Midbrain (tissue), 1 donor: ENCODE measurements around the gene MAP4.
"Not testable (repeated sequence)": the region's sequence is repeated elsewhere in the genome, so short reads cannot be mapped to it uniquely, and the experiment has no call there.

Source experiments
- DNase-seq: peaks from one replicate; lab custom pipeline; 2025; lab: John Stamatoyannopoulos, UW

MAP4 gene

DNA sequence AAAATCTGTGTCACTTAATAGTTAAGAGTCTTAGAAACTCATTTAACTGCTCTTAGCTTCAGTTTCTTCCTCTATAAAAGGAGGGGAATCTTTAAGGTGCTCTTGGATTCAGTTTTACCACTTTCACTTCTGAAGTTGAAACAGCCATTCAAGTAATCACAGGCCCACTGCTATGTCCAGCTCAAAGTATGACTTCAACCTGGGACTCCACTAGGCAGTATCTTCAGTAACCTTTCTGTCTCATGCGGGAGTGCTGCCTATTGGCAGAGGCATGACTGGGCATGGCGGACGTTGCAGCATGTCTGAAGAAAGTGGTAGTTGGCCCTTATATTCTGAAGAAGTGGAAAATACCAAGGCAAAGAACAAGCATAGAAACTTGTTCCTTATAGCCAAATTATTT lies 121.0 kb downstream of the MAP4 start:
- DNase-seq, result no peak

DNA sequence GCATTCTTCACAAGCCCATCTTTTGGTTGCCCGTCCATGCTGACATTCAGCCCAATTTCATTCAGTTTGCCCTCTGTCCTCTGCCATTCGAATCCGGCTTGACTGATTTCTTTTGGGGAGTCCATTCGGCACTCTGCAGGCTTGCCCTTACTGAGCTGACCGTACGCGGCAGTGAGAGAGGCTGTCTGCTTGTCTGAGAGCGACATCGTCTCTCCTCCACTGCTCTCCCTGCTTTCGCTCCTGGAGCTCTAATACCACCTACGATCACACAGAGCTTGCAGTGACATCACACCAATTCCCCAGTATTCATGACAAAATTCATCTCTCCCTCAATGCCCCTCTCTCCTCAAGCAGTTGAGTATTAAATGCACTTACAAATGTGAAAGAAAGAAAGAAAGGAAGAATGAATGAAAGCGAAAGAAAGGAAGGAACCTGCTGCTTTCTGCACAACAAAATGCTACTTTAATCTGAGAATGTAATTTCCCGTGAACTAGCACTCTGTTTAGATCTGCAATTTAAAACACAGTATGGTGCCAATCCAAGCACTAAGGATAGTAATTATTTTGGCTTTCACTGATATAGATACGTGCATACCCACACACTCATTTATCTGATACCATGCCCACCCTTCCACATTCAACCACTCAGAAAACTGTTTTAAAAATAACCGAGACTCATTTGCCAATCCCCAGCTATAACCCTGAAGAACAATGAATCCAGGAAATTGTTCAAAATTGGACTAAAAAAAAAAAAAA lies 123.8 kb downstream of the MAP4 start:
- DNase-seq, result peak; percentile 43

DNA sequence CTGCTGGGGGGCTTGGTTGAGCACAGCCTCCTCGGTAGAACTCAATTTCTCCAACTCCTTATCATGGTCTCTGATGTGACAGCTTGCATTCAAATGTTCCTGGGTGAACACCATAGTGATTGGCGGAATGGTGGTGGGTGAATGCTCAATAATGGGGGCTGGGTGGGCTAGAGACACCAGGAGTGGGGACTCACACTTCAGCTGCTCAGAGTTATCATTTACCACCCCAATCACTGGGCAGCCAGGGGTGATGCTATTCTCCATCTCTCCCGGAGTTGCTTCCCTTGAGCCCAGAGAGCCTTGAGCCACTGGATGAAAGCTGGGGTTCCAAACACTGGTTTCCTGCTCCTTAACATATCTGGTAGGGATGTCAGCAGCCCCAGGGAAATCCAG lies 124.6 kb downstream of the MAP4 start:
- DNase-seq, result no peak

DNA sequence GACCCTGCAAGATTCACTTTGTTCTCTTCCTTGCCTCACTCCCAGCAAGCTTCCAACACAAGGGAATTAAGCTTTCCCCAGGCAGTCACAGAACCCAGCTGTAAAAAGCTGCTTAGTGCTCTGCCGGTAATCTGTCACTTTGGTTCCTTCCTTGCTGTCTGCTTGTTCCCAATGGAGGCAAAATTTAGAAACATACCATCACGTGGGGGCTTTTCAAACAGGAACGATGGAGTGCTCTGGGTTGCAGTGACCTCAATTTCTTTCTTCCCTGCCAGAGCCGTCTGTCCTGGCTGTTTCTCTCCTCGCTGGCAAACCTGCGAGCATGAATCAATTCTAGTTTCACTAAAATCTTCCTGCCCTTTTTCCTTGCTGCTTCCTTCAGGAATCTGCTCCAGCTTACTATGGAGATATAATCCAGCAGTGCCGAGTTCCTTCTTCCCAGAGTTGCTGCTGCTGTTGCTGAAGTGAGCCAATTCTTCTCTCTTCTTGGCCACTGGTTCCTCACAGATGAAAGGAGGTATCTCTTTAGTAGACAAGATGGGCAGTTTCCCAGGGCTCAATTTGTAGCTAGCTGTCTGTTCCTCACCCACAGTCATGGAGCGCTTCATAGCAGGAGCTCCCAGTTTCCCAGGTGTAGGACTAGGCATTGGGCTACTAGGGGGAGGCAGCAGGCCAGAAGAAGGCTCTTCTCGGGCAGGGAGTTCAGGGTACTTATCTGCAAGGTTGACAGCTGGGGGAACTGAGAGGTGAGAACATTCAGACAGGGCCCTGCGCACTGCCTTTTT lies 125.2 kb downstream of the MAP4 start:
- DNase-seq, result peak; percentile 72

DNA sequence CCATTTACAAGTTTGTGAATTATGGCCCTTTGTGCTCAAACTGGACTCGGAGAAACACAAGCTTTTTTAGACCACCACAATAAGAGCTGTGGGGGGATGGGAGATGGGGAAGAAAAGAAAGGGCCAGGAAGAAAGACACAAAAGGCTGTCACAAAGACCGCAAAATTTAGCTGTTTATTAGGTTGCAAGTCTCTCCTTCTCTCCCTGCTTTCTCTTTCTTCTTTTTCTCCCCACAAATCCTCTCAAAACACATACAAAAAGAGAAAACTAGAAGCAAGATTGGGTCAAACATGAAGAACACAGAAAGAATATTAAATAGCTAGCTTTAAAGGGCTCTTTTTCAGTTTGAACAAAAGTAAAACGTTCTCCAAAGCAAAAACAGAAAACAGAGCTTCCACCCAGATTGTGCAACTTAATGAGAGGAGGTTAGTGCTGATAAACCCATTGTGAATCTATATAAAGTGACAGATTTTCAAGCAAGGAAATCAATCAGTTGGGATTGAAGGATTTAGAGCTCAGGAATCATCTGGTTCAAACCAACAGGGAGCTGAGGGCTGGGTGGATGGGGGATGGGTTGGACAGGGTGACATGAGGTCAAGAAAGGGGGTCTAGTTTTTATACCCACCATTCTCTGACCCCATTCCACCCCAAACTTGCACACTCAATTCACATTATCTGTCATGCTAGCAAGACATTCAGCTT lies 125.9 kb downstream of the MAP4 start:
- peak; percentile 51 for DNase-seq

DNA sequence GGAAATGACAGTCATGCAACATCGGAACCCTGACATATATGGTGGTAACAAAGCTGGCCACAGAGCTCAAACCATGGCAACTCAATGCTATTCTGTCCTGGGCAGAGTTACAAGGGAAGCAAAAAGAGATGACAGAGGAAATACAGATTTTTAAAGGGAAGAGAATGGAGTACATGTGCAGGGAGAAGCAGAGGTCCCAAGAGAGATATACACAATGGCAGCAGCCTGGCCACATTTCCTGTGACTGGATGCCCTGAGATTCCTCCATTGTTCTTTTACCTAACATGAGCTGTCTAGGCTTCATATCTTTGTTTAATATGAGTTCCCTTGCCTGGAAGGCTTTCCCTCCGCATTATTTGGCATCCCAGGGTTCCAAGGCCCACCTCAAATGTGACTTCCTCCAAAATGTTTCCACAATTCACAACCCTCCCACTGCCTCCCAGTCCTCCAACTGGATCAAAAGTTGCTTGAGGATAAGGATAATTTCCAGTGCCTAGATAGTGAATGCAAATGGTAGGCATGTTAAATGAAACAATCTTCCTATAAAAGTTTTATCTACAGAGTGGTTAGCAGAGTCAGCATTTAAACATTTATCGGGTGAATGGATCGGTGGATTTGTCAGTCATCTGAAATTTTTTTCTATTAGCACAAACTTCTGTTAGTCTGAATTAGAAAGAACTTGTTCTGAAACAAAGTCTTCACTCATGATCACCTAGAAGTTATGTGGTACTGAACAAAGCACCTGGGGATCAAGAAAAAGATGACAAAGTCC lies 127.0 kb downstream of the MAP4 start:
- no peak for DNase-seq

DNA sequence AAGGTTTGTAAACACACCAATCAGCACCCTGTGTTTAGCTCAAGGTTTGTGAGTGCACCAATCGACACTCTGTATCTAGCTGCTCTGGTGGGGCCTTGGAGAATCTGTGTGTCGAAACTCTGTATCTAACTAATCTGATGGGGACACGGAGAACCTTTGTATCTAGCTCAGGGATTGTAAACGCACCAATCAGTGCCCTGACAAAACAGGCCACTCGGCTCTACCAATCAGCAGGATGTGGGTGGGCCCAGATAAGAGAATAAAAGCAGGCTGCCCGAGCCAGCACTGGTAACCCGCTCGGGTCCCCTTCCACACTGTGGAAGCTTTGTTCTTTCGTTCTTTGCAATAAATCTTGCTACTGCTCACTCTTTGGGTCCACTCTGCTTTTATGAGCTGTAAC lies 128.2 kb downstream of the MAP4 start:
- not testable (repeated sequence) for DNase-seq

DNA sequence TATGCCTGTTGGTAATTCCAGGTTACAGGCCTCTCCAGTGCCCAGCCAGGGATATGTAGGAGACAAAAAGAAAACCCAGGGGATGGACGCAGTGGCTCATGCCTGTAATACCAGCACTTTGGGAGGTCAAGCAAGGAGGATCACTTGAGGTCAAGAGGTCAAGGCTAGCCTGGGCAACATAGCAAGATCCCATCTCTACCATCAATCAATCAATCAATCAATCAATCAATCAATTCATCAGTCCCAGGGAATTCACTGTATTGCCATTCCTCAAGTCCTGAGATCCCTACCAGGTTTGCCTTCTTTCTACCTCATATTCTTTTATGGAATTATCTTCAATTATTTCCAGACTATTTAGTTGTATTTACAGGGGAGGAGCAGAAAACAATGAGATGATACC lies 131.0 kb downstream of the MAP4 start:
- no peak for DNase-seq

DNA sequence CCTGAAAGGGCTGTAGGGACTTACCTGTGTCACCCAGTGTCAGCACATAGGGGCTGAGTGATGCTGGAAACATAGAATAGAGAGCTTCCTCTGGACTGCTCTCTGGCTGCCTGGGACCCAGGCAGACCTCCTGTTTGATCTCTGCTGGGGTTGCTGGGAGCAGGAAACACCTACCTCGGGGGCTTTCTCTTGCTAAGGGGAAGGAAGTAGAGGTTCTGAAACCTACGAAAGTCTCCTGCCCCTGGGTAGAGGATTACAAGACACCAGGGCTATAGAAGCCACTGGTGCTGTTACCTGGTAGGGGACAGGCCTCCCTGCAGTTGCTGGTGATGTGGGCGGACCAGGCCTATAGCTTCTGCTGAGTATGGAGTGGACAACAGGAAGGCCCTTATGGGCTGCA lies 131.6 kb downstream of the MAP4 start:
- DNase-seq, result no peak

DNA sequence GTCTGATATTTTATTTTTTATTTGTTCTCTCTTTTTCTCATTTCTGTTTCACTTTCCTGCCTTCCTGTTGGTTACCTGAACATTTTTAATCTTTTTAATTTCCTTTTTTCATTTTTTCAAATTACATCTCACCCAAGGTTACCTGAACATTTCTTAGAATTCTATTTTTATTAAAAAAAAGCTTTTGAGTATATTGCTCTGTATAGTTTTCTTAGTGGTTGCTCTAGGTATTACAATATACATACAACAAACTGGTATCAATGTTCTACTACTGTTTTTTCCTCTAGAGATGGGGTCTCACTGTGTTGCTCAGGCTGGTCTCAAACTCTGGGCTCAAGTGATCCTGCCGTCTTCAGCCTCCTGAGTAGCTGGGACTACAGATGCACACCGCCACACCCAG lies 133.9 kb downstream of the MAP4 start:
- DNase-seq, result no peak

DNA sequence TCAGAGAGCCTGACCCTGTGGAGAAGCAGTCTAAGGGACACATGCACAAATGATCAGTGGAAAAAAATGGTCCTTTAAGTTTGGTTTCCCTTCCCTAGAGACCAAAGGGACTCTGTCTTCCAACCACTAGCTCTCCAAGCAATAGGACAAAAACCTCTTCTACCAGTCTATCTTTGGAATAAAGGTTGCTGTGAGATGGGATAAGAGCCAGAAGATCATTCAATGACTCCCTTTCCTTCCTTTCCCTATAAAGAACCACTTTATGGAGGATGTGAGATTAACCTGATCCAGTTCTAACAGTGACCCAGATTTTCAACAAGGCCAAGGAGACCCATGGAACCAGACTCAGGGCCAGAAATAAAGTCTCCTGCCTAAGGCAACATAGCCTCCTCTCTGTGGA lies 138.5 kb downstream of the MAP4 start:
- no peak for DNase-seq

DNA sequence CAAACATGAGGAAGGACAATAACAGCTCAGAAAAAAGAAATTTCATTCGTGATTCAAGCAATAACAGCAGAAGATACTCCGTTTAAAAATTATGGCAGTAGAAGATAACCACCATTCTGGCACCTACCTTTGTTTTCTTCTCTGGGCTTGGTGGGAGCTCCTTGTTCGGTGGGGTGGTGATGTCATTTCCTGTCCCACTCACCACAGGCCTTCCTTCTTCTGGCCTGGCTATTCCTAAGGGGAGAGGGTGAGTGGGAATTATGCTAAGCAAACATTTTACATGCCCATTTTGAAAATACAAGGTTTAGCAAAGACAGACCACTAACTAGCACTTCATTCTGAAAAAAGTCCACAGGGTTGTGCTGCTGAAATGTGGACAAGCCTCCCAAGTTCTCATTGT lies 138.9 kb downstream of the MAP4 start:
- DNase-seq, result no peak

DNA sequence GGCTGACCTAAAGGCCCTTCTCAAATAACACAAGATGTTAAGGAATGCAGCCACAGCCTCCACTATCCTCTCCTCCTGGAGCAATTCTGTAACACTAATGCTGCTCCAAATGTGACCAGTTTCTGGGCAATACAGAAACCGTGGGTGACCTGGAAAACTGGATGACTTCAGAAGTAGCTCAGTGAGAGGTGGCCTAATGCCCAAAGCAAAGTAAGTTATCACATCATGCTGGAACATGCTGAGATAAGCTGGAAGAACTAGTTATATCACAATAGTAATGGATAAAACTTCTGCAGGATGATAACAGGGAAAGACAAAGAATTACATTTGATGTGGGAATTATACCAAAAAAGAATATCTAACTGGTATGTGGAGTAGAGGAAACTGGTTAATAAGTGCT lies 141.3 kb downstream of the MAP4 start:
- DNase-seq, result no peak

DNA sequence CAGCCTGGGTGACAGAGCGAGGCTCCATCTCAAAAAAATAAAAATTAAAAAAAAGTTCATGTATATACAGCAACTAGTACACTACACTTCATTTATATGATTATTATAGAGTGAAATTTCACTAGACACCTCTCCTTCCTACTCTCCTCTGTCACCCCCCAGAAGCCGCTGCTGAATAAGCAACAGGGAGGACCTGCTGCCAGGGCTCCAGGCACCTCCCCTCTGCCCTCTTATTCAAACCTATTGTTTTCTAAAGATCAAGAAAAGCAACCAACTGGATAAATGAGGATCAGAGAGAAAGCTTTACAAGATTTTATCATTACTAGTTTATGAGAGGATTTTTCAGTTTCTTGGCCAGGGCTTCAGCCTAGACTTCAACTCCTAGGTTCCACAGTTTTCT lies 141.8 kb downstream of the MAP4 start:
- no peak for DNase-seq

DNA sequence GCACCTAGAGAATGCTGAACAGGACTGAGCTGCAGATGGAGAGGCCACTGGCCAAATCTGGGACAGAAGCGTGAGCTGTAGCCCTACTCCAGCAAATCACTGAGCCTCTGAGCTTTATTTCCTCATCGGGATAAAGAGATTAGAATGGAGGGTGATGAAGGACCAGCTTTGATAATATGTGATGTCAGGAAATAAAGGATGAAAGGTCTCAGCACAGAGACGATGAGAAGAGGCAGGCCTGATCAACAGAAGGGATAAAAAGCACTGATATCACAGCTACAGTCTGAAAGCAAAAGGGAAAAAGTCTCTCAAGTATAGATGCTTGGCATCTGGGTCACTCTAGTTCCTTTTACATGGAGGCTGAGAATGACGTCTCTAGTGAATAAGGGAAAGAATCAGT lies 143.3 kb downstream of the MAP4 start:
- DNase-seq, result no peak

DNA sequence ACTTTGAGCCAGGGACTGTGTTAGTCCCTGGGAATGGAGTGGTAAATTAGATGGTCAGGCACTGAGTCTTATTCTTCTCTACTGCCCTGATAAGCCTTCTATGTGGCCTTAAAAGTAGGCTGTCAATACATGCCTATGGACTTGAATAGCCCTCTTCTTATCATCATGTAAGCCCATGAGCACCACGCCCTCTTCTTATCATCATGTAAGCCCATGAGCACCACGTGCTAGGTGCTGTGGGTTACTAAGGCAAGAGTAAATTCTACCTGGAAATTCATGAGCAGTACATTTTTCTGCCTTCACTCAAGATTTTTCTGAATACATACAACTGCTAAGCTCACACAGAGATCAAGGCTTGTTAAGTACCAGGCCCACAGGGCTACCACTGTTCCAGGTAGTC lies 144.8 kb downstream of the MAP4 start:
- DNase-seq, result no peak

DNA sequence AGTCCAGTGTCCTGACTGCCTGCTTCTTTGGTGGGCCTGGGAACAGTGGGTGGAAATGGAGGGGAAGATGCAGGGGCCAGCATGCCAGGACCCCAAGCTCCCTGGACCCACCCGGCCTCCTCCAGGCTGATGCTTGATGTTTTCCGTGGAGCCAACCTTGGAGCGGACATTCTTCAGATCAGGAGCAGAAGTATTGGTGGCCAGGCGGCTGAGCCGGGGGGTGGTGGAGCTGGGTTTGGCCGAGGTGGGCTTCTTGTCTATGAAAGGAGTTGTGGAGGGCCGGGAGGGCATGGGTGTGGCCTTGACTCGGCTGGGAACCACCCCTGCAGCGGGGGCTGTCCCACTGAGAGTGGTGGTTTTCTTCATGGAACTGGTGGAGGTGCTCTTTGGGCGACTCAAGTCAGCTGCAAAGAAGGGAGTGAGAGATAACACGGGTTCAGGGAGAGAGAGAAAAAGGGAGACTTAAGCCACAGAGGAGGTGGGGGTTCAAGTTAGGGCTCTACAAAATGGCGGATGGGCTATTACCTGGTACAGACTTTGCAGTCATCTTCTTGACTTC lies 145.4 kb downstream of the MAP4 start:
- no peak for DNase-seq

DNA sequence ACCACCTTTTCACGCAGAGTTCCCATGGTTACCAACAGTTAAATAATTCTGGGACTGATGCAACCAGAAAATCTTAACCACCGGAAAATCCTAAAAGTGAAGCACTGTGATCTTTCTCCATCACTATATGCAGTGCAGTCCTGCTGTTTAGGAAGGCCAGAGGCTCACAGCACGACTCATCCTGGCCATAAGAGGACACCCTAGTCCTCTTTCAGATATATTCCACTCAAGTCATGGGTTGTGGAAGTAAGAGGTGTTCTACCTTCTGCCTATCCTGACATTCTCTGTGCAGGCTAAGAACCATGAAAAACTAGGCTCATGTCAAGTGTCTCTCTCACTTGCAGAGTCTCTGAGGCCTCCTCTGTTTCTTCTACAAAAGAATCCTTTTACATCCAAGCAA lies 146.1 kb downstream of the MAP4 start:
- DNase-seq, result no peak

DNA sequence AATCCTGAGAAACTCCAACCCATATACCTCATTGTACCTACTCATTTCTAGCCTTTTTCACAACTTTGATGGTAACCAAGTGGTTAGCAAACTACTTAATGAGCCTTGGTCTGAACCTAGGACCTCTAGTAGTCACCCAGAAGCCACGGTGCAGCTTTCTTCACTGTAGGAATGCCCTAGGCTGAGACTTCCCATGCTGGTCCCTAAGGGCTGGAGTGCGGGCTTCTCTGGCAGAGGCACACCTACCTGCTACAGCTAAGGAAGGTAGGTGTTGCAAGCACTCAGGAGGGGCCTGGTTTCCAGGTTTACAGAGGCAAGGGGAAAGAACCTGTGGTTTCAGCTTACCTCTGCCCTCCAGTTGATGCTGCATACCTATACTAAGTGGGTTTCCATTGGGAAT lies 147.9 kb downstream of the MAP4 start:
- DNase-seq, result no peak

DNA sequence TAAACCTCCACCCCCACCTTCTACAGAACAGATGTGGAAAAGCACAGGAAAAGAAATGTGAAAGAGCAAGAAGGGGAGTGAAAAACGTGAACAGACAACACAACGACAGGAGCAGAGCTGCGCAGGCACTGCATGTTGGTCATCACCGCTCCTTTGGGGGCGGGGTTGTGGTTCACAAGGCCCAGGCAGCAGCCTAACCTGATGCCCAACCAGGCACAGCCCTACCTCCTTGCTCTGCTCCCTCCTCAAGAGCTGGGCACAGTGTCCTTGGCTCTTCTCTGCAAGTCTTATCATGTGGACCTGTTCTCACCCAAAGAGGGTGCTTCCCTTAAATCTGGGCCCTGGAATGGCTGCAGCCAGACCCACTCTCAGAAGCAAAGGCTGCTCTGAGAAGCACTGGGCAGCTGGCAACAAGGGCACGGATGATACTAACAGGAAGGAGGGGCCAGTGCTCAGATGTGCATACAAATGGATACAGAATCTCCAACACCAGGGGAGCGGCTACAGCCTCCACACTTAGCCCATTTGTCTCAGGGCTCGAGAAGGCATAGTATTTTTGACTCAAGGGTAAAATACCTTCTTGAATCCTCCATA lies 148.7 kb downstream of the MAP4 start:
- DNase-seq, result no peak

DNA sequence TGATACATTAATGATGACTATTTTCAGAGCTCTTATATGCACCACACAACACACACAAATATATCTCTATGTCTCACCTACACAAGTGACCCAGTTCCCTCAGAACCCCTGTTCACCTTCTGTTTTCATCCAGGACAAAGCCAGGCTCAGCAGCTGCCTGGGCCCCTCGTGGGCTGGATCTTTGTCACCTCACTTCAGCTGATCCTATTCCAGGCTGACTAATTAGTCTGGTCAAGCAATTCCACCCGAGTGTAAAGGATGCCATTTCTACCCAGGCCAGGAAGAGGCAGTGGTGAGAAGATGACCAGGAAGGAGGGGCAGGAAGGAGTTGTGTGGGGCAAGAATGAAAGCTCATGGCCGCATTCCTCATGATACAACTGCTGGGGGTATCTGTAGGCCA lies 151.0 kb downstream of the MAP4 start:
- no peak for DNase-seq
